Natural killer cell treated with Interleukin-12 subunit alpha and Interleukin-12 subunit beta and Interleukin-15 and Interleukin-18, amount 100 ng/mL, for 72 hours (primary cell): ENCODE data around the gene OMP. TPM values are rescaled to one million over a fixed set of nuclear protein-coding genes. Genes with fewer than 3 reads are reported as not detected.

Experiments
- ATAC-seq, 2 donors: fragments of 150-1000 bp; cut with Tn5 transposase in 1 of 2; sonication (Bioruptor Pico), chemical (Tn5 transposase) in 1 of 2; 2 replicates each; pipeline ENCODE4 v1.10.0; 2021
- DNase-seq: peaks from one replicate; pipeline ENCODE4 v3.0.0; 2022; ENCODE audit warnings: low spot score
- H3K27ac Mint-ChIP-seq, 2 donors: 1 replicate in 1 of 2; 2 replicates in 1 of 2; pipeline ENCODE4 v1.8.0; 2022; ENCODE audit warnings: mixed read lengths in 2 of 2, mild to moderate bottlenecking in 1 of 2, moderate library complexity in 1 of 2
- H3K27me3 Mint-ChIP-seq, 2 donors: 1 replicate in 1 of 2; 2 replicates in 1 of 2; pipeline ENCODE4 v1.8.0; 2022; ENCODE audit warnings: mixed read lengths in 2 of 2
- H3K36me3 Mint-ChIP-seq: one replicate; pipeline ENCODE4 v1.8.0; 2022; ENCODE audit warnings: mixed read lengths
- H3K4me1 Mint-ChIP-seq, 2 donors: 1 replicate in 1 of 2; 2 replicates in 1 of 2; pipeline ENCODE4 v1.8.0; 2022; ENCODE audit warnings: low read depth in 2 of 2, mixed read lengths in 2 of 2, mild to moderate bottlenecking in 1 of 2
- H3K4me3 Mint-ChIP-seq: one replicate; pipeline ENCODE4 v1.8.0; 2022; ENCODE audit warnings: mixed read lengths
- H3K9me3 Mint-ChIP-seq: 2 replicates; pipeline ENCODE4 v1.8.0; 2022; ENCODE audit warnings: mixed read lengths
- total RNA-seq, 2 donors: library from RNA; stranded (reverse); gene quantifications; one replicate each; pipeline ENCODE4 v1.2.3, GENCODE V29; 2022

Gene OMP
- total RNA-seq, 2 donors from 2014 or later: not detected

DNA sequence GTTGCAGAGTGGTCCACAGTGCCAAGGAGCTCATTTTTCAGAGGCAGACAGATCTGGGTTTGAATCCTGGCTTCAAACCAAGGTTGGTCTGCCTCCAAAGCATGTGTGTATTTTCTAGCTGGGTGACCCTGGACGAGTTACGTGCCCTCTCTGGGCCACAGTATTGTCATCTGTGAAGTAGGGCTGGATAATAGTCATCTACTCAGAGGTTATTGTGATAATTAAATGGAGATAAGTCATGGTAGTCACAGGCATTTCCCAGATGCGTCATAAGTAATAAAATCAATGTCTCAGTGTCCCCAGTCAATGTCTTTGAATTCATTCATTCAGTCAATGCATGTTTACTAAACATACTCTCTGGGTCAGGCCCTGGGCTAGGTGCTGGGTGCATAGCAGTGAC, 8.6 kb downstream of the OMP start:
- DNase-seq (no peak), ATAC-seq (no peak)
- peaks cover 0 to 5% of the 10 kb centered on the region in 2 donors for H3K4me1 Mint-ChIP-seq
- H3K36me3 Mint-ChIP-seq: no peaks in the 10 kb centered on the region
- H3K9me3 Mint-ChIP-seq: no peaks in the 10 kb centered on the region
- H3K27ac Mint-ChIP-seq: no peak overlapping the region
- no peak overlapping the region for H3K4me3 Mint-ChIP-seq
- no peaks in the 10 kb centered on the region for H3K27me3 Mint-ChIP-seq

DNA sequence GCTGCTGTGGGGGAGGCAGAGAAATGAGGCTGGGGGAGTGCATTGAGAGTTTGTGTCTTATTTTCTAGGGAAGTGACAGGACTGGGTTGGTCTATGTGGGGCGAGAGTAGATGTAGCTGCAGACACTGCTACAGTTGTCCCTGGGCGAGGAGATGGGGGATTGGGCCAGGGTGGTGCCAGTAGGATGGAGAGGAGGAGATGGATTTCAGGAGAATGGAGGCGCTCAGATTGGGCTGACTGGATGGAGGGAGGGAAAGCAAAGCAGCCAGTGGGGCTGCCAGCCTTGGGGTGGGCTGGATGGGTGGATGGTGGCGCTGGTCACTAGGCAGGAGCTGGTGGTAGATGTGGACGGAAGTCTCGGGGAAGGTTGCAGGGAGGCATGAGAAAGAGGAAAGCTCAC, 9.3 kb downstream of the OMP start:
- H3K4me3 Mint-ChIP-seq: no peak overlapping the region

DNA sequence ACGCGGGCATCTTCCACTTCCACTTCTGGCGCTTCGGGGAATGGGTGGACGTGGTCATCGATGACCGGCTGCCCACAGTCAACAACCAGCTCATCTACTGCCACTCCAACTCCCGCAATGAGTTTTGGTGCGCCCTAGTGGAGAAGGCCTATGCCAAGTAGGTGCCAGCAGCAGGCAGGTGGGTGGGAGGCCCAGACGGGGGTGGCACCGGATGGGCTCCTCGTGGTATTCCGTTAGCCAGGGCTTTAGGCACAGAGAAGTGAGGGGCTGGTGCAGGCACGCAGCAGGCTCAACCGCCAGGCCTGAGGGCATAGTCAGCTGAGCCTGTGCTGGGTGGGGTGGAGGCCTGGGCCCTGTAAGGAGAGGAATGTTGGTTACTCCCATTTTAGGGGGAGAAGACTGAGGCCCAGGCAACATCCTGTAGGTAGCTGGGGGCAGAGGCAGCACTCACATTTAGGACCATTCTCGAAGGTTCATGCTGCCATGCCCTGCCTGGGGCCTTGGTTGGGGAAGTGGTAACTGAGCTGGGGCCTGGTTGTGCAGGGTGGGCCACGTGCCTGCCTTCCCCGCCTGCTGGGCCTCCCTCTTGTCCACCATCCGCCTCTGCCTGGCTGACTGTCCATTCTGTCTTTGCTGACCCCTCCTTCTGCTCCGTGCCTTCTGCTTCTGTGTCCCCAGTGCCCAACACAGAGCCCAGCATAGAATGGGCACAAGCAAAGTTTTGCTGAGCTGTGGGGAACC, 10.2 kb downstream of the OMP start:
- Mint-ChIP-seq H3K4me1 (peaks cover 0 to 5% of the 10 kb centered on the region in 2 donors), H3K36me3 (no peaks in the 10 kb centered on the region), H3K27me3 (no peaks in the 10 kb centered on the region), H3K4me3 (no peak overlapping the region), H3K9me3 (no peaks in the 10 kb centered on the region), H3K27ac (no peak overlapping the region)
- ATAC-seq: no peak
- DNase-seq: no peak

More for the DNA sequence above, 9.3 kb downstream of the OMP start:
- ATAC-seq: no peak
- Mint-ChIP-seq H3K36me3 (no peaks in the 10 kb centered on the region), H3K9me3 (no peaks in the 10 kb centered on the region), H3K27me3 (no peaks in the 10 kb centered on the region), H3K4me1 (peaks cover 0 to 5% of the 10 kb centered on the region in 2 donors), H3K27ac (no peak overlapping the region)
- DNase-seq: no peak

DNA sequence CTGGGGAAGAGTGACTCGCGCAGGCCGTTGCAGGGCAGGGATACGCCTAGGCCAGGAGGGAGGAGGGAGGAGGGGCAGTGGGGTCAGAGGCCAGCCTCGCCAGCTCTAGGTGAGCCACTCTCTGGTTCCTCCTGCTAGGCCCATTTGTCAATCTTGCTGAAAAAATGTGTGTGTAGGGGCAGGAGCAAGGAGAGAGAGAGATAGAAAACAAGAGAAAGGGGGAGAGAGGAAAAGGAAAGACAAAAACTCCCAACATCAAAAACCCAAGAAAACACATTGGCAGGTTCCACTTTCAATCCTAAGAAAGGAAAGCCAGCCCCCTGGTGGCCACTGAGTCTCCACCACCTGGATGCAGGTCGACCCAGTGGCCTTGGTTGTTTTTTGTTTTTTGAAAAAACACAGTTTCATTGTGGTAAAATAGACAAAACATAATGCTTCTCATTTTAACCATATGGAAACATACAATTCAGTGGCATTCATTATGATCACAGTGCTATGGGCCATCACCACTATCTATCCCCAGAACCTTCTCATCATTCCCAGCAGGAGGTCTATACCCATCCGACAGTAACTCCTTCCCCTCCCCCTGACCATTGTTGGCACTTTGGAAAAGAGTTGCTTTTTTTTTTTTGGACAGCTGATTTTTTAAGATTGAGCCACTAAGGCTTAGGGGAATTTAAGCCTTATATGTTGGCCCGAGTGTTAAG, 10.9 kb downstream of the OMP start:
- no peak overlapping the region for H3K27ac Mint-ChIP-seq
- H3K27me3 Mint-ChIP-seq: no peaks in the 10 kb centered on the region
- H3K4me1 Mint-ChIP-seq: peaks cover 0 to 5% of the 10 kb centered on the region in 2 donors
- no peak overlapping the region for H3K4me3 Mint-ChIP-seq
- ATAC-seq (no peak), DNase-seq (no peak)
- H3K36me3 Mint-ChIP-seq: no peaks in the 10 kb centered on the region
- H3K9me3 Mint-ChIP-seq: no peaks in the 10 kb centered on the region

DNA sequence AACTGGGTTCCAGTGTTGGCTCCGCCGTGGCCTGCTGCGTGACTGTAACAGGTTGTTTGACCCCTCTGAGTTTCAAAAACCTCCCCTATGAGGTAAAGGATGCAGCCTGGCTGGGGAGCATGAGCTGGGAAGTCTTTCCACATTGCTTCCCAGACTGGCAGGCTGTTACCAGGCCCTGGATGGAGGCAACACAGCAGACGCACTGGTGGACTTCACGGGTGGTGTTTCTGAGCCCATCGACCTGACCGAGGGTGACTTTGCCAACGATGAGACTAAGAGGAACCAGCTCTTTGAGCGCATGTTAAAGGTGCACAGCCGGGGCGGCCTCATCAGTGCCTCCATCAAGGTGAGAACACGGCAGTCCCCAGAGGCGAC, 11.4 kb downstream of the OMP start:
- ATAC-seq (no peak), DNase-seq (no peak)
- Mint-ChIP-seq H3K27ac (no peak overlapping the region), H3K27me3 (no peaks in the 10 kb centered on the region), H3K4me1 (peaks cover 0 to 5% of the 10 kb centered on the region in 2 donors), H3K9me3 (no peaks in the 10 kb centered on the region), H3K36me3 (no peaks in the 10 kb centered on the region), H3K4me3 (no peak overlapping the region)

DNA sequence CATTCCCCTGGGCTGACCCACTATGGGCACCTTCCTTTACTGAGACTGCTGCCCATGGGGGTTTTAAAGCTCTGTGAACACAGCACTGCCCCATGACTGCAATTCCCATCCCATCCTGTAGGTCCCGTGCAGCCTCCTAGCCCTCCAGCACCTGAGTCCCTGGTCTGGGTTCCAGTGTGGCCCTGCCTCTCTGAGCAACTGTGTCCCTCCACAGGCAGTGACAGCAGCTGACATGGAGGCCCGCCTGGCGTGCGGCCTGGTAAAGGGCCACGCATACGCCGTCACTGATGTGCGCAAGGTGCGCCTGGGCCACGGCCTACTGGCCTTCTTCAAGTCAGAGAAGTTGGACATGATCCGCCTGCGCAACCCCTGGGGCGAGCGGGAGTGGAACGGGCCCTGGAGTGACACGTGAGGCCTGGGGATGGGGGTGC, 12.6 kb downstream of the OMP start:
- Mint-ChIP-seq H3K4me1 (peaks cover 0 to 5% of the 10 kb centered on the region in 2 donors), H3K27me3 (no peaks in the 10 kb centered on the region), H3K27ac (no peak overlapping the region), H3K9me3 (no peaks in the 10 kb centered on the region), H3K36me3 (no peaks in the 10 kb centered on the region), H3K4me3 (no peak overlapping the region)
- no peak for ATAC-seq
- no peak for DNase-seq

DNA sequence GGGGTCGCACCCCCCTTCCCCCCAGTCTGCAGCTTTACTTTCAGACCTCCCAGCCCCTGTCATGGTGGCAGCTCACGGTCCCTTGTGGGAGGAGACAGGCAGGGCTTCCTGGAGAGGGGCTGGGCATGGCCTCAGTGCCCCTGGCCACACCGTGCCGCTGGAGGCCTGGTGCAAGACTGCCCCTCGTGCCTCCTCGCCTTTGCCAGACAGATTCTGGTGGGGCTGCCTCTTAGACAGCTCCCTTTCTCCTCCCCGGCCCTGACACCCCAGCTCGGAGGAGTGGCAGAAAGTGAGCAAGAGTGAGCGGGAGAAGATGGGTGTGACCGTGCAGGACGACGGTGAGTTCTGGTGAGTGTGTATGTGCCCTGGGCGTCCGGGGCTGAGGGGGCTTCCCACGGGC, 13.3 kb downstream of the OMP start:
- no peak overlapping the region for H3K27ac Mint-ChIP-seq
- no peaks in the 10 kb centered on the region for H3K9me3 Mint-ChIP-seq
- H3K36me3 Mint-ChIP-seq: no peaks in the 10 kb centered on the region
- DNase-seq: no peak
- ATAC-seq: no peak
- H3K4me1 Mint-ChIP-seq: peaks cover 0 to 8% of the 10 kb centered on the region in 2 donors
- no peaks in the 10 kb centered on the region for H3K27me3 Mint-ChIP-seq
- H3K4me3 Mint-ChIP-seq: no peak overlapping the region

DNA sequence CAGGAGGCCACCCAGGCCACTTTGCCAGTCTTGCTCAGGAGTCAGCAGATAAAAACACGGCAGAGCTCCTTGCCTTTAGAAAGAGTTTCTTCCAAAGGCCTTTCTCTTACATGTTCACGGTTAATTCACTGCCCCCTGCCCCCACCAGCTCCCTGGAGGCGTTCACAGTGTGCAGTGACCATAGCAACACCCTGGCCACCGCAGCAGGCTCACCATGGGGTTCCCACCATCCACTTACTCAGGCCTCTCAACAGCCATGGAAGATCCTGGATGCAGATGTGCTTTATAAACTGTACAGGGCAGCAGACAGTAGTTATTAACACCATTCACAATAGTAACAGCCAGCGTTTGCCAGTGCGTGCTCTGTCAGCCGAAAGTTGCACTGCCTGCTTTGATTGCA, 14.9 kb downstream of the OMP start:
- ATAC-seq (no peak), DNase-seq (no peak)
- peaks cover 0 to 8% of the 10 kb centered on the region in 2 donors for H3K4me1 Mint-ChIP-seq
- H3K27me3 Mint-ChIP-seq: no peaks in the 10 kb centered on the region
- H3K36me3 Mint-ChIP-seq: no peaks in the 10 kb centered on the region
- no peaks in the 10 kb centered on the region for H3K9me3 Mint-ChIP-seq
- H3K27ac Mint-ChIP-seq: no peak overlapping the region
- H3K4me3 Mint-ChIP-seq: no peak overlapping the region

DNA sequence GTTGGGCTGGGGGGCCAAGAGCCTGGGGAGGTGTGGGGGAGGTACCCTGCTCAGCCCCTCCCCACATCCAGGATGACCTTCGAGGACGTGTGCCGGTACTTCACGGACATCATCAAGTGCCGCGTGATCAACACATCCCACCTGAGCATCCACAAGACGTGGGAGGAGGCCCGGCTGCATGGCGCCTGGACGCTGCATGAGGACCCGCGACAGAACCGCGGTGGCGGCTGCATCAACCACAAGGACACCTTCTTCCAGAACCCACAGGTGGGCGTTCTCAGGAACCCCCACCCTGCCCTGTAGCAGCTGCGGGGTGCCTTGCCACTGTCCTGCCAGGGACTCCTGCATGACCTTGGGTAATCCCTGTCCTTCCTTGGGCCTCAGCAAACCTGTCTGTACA, 15.4 kb downstream of the OMP start:
- Mint-ChIP-seq H3K27me3 (no peaks in the 10 kb centered on the region), H3K36me3 (no peaks in the 10 kb centered on the region), H3K4me1 (peaks cover 0 to 8% of the 10 kb centered on the region in 2 donors), H3K27ac (no peak overlapping the region), H3K4me3 (no peak overlapping the region), H3K9me3 (no peaks in the 10 kb centered on the region)
- no peak for ATAC-seq
- DNase-seq: no peak

DNA sequence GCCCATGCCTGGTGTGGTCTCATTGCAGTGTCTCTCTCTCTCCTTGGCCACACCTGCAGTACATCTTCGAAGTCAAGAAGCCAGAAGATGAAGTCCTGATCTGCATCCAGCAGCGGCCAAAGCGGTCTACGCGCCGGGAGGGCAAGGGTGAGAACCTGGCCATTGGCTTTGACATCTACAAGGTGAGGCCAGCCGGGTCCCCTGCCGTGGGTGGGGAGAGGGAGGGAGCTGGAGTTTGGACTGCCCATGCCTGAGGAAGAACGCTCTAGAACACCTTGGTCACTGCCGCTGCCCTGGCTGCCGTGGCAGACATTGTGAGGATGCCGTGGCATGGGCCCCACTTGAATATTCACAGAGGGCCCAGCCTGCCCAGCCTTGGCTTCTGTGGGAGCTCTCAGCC, 16.3 kb downstream of the OMP start:
- no peak overlapping the region for H3K27ac Mint-ChIP-seq
- DNase-seq (no peak), ATAC-seq (no peak)
- no peaks in the 10 kb centered on the region for H3K36me3 Mint-ChIP-seq
- H3K4me3 Mint-ChIP-seq: no peak overlapping the region
- no peaks in the 10 kb centered on the region for H3K9me3 Mint-ChIP-seq
- H3K27me3 Mint-ChIP-seq: no peaks in the 10 kb centered on the region
- peaks cover 0 to 5% of the 10 kb centered on the region in 2 donors for H3K4me1 Mint-ChIP-seq

DNA sequence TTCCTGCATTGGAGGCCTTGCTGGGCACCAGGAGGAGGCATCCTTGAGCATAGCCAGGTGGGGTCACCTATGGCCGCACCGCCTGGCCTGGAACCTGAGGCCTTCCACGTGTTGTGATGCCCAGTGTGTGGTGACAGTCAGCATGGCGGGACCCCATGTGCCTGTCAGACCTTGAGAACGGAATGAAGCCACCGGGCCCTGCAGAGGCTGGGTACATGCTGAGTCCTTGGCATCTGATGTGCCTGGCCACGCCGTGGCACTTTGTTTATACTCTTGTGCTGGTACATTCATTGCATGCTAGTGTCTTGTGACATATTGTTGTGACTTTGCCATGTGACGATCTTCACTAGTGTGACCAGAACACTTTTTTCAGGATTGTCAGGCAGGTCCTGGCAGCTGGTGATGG, 16.9 kb downstream of the OMP start:
- H3K36me3 Mint-ChIP-seq: no peaks in the 10 kb centered on the region
- no peaks in the 10 kb centered on the region for H3K9me3 Mint-ChIP-seq
- H3K4me1 Mint-ChIP-seq: peaks cover 0 to 5% of the 10 kb centered on the region in 2 donors
- DNase-seq (no peak), ATAC-seq (no peak)
- H3K27ac Mint-ChIP-seq: no peak overlapping the region
- no peak overlapping the region for H3K4me3 Mint-ChIP-seq
- no peaks in the 10 kb centered on the region for H3K27me3 Mint-ChIP-seq

DNA sequence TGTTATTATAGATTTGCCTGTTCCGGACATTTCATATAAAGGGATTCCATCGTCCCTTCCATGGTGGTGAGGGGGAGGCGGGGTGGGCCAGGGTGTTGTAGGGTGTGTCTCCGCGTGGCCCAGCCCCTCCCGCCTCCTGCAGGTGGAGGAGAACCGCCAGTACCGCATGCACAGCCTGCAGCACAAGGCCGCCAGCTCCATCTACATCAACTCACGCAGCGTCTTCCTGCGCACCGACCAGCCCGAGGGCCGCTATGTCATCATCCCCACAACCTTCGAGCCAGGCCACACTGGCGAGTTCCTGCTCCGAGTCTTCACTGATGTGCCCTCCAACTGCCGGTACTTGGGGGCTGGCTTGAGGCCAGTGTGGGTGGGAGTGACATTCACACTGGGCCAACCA, 17.9 kb downstream of the OMP start:
- no peaks in the 10 kb centered on the region for H3K27me3 Mint-ChIP-seq
- DNase-seq: no peak
- H3K27ac Mint-ChIP-seq: no peak overlapping the region
- no peaks in the 10 kb centered on the region for H3K9me3 Mint-ChIP-seq
- no peak for ATAC-seq
- no peaks in the 10 kb centered on the region for H3K36me3 Mint-ChIP-seq
- no peak overlapping the region for H3K4me3 Mint-ChIP-seq
- H3K4me1 Mint-ChIP-seq: peaks cover 0 to 5% of the 10 kb centered on the region in 2 donors

DNA sequence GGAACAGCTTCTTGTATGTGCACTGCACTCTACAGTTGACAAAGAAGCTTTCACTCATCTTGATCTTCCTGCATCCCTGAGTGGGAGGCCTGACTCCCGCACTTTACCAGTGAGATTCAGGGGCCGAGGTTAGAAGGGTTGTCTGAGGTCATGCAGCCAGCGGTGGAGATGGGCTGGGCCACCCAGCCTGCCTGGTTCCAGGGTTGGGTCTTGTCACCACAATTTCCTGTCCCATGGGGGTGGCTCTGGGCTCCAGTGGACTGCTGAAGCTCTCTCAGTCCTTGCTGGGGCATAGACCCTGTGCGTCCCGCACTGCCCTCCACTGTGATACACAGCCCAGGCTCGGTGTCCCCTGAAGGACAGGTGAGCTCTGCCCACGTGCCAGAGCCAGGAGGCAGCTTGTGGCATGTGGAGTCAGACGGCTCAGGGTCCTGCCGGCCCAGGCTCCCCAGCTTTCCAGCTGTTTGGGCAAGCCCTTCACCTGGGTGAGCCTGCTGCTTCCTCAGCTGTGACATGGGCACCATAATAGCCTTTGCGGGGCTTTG, 18.5 kb downstream of the OMP start:
- H3K4me3 Mint-ChIP-seq: no peak overlapping the region
- DNase-seq: no peak
- H3K36me3 Mint-ChIP-seq: no peaks in the 10 kb centered on the region
- H3K27ac Mint-ChIP-seq: no peak overlapping the region
- H3K27me3 Mint-ChIP-seq: peaks cover 0 to under 1% of the 10 kb centered on the region in 2 donors
- no peaks in the 10 kb centered on the region for H3K9me3 Mint-ChIP-seq
- peaks cover 0 to 5% of the 10 kb centered on the region in 2 donors for H3K4me1 Mint-ChIP-seq
- no peak for ATAC-seq

DNA sequence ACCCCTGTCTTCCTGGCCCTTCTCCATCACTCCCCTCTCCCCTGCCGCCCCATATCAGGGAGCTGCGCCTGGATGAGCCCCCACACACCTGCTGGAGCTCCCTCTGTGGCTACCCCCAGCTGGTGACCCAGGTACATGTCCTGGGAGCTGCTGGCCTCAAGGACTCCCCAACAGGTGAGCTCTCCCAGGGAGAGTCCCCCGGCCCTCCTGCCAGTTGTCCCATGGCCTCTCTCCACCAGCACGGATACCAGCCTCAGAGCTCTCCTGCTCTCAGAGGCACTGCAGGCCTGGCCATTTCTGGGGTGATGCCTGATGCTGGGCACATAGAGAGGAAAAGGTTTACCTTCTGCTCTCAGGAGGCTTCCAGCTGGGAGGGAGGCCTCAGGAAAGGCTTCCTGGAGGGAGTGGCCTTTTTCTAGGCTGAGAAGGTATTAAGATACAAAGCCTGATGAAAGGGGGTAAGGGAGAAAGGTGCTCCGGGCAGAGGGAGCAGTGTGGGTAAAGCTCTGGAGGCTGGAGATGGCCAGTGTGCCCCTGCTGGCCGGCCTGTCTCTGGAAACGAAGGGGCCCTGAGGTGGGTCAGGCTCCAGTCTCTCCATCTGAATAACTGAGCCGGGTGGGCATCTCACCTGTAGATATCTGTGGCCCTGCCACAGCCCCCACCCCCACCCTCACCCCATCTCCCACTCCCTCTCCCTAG, 19.4 kb downstream of the OMP start:
- Mint-ChIP-seq H3K36me3 (no peaks in the 10 kb centered on the region), H3K27ac (no peak overlapping the region), H3K4me3 (no peak overlapping the region), H3K9me3 (no peaks in the 10 kb centered on the region), H3K4me1 (peaks cover 0 to 5% of the 10 kb centered on the region in 2 donors), H3K27me3 (peaks cover 0 to 4% of the 10 kb centered on the region in 2 donors)
- DNase-seq: no peak
- ATAC-seq: no peak
